ENCODE measurements around the gene FUT2.

Gene FUT2

GRCh38 chr19:48745208-48745995 lies 49.6 kb downstream of the FUT2 start:
- H3K4me3 ChIP-seq (ENCODE audit: low read depth, low read length): no peak overlapping the region
- TF ChIP-seq CTCF (IDR thresholded peaks at IDR 0.05; ENCODE audit: low read depth, low read length): no peak

- no peak for TF ChIP-seq CTCF (IDR thresholded peaks at IDR 0.05; ENCODE audit: low read depth, low read length)
- H3K4me3 ChIP-seq (ENCODE audit: low read depth, low read length): no peak overlapping the region
Measured at GRCh38 chr19:48746110-48746509, 50.3 kb downstream of the FUT2 start.

- peak within 1 kb of the TSS; percentile 60 for H3K4me3 ChIP-seq (ENCODE audit: low read depth, low read length)
- no peak for TF ChIP-seq CTCF (IDR thresholded peaks at IDR 0.05; ENCODE audit: low read depth, low read length)
Measured at GRCh38 chr19:48746738-48747575, 51.2 kb downstream of the FUT2 start, which contains the start of gene IZUMO1. TSS of gene IZUMO1 (minus strand) at chr19:48746909. CDS start at chr19:48745859, 1,050 bp downstream.

- no peak for TF ChIP-seq CTCF (IDR thresholded peaks at IDR 0.05; ENCODE audit: low read depth, low read length)
- H3K4me3 ChIP-seq (ENCODE audit: low read depth, low read length): no peak overlapping the region
Measured at GRCh38 chr19:48749571-48750198, 53.9 kb downstream of the FUT2 start.

- TF ChIP-seq CTCF (IDR thresholded peaks at IDR 0.05; ENCODE audit: low read depth, low read length): no peak
- H3K4me3 ChIP-seq (ENCODE audit: low read depth, low read length): no peak overlapping the region
Measured at GRCh38 chr19:48750351-48750750, 54.6 kb downstream of the FUT2 start.

- no peak overlapping the region for H3K4me3 ChIP-seq (ENCODE audit: low read depth, low read length)
- TF ChIP-seq CTCF (IDR thresholded peaks at IDR 0.05; ENCODE audit: low read depth, low read length): no peak
Measured at GRCh38 chr19:48750771-48751504, 55.2 kb downstream of the FUT2 start.

Measured in WI38 (cell line).